GM19372 (cell line): ENCODE data around the gene CLEC10A.
"Not testable (repeated sequence)": the region's sequence is repeated elsewhere in the genome, so short reads cannot be mapped to it uniquely, and the experiment has no call there.

Source experiments
- ATAC-seq: cut with Tn5 transposase; IDR thresholded peaks from one replicate; pipeline ENCODE4 v1.9.1; 2021; ENCODE audit warnings: mild to moderate bottlenecking, low read depth, moderate library complexity; ENCODE audit not compliant: unreplicated experiment

The CLEC10A gene

GRCh38 chr17:7109461-7110322 is 29.6 kb upstream of the CLEC10A start:
- no peak for ATAC-seq

GRCh38 chr17:7108981-7109380 is 28.9 kb upstream of the CLEC10A start:
- ATAC-seq = no peak

- ATAC-seq = no peak
Measured at GRCh38 chr17:7108560-7108925, 28.5 kb upstream of the CLEC10A start.

GRCh38 chr17:7107795-7108559 is 27.9 kb upstream of the CLEC10A start:
- no peak for ATAC-seq

GRCh38 chr17:7107012-7107754 is 27.1 kb upstream of the CLEC10A start:
- ATAC-seq = no peak

GRCh38 chr17:7102421-7102820 is 22.4 kb upstream of the CLEC10A start:
- ATAC-seq = no peak

- ATAC-seq = no peak
Measured at GRCh38 chr17:7101531-7101930, 21.5 kb upstream of the CLEC10A start.

- ATAC-seq = not testable (repeated sequence)
Measured at GRCh38 chr17:7100641-7101379, 20.8 kb upstream of the CLEC10A start.

- ATAC-seq = no peak
Measured at GRCh38 chr17:7098802-7099459, 18.9 kb upstream of the CLEC10A start.

- ATAC-seq = no peak
Measured at GRCh38 chr17:7097940-7098339, 17.9 kb upstream of the CLEC10A start.

- ATAC-seq = no peak
Measured at GRCh38 chr17:7095625-7096024, 15.6 kb upstream of the CLEC10A start.

- ATAC-seq = no peak
Measured at GRCh38 chr17:7094652-7095019, 14.6 kb upstream of the CLEC10A start.

- ATAC-seq = not testable (repeated sequence)
Measured at GRCh38 chr17:7091311-7092005, 11.4 kb upstream of the CLEC10A start.

GRCh38 chr17:7089570-7089969 is 9.5 kb upstream of the CLEC10A start:
- ATAC-seq = not testable (repeated sequence)

- not testable (repeated sequence) for ATAC-seq
Measured at GRCh38 chr17:7088442-7088841, 8.4 kb upstream of the CLEC10A start.

GRCh38 chr17:7084088-7084487 is 4.0 kb upstream of the CLEC10A start:
- no peak for ATAC-seq

GRCh38 chr17:7083592-7083991 is 3.5 kb upstream of the CLEC10A start:
- no peak for ATAC-seq

- ATAC-seq = no peak
Measured at GRCh38 chr17:7081341-7082062, 1.5 kb upstream of the CLEC10A start.
